GM23338 (cell line): Measurements from ENCODE around the gene FMNL1. TPM values are rescaled to one million over a fixed set of nuclear protein-coding genes. Genes with fewer than 3 reads are reported as not detected.

Source experiments
- ATAC-seq: fragments of 200-7000 bp; cut with Tn5 transposase; 3 replicates; pipeline ENCODE4 v1.9.1; 2020
- DNase-seq: peaks from one replicate; pipeline ENCODE4 v3.0.0-alpha.2; 2015; ENCODE audit warnings: low spot score
- H2AFZ ChIP-seq: fragments of 200-600 bp; sonication (generic); 2 replicates; pipeline ENCODE4 v1.8.0; 2016; ENCODE audit warnings: antibody characterized with exemption, mild to moderate bottlenecking, moderate library complexity
- H3F3A ChIP-seq: fragments of 200-600 bp; sonication (generic); replicated peaks from 2 replicates; pipeline ENCODE4 v1.8.0; 2017; ENCODE audit warnings: antibody characterized with exemption, mixed run types, low read depth
- H3K27ac ChIP-seq: fragments of 200-600 bp; sonication (generic); 2 replicates; pipeline ENCODE4 v1.6.1; 2016; ENCODE audit warnings: low read depth
- H3K27me3 ChIP-seq: fragments of 200-600 bp; sonication (generic); 2 replicates; pipeline ENCODE4 v1.8.0; 2016; ENCODE audit warnings: mild to moderate bottlenecking, mixed run types, moderate library complexity; ENCODE audit not compliant: insufficient read depth
- H3K36me3 ChIP-seq: fragments of 200-600 bp; sonication (generic); 2 replicates; pipeline ENCODE4 v1.8.0; 2016; ENCODE audit warnings: mild to moderate bottlenecking; ENCODE audit not compliant: insufficient read depth
- H3K4me1 ChIP-seq: fragments of 200-600 bp; sonication (generic); 2 replicates; pipeline ENCODE4 v1.8.0; 2016; ENCODE audit warnings: mild to moderate bottlenecking, moderate library complexity; ENCODE audit not compliant: insufficient read depth
- H3K4me2 ChIP-seq: fragments of 200-600 bp; sonication (generic); 2 replicates; pipeline ENCODE4 v1.7.1; 2017; ENCODE audit warnings: mixed run types
- H3K4me3 ChIP-seq: fragments of 200-600 bp; sonication (generic); 2 replicates; pipeline ENCODE4 v1.6.1; 2016; ENCODE audit warnings: mixed run types
- H3K79me2 ChIP-seq: fragments of 200-600 bp; sonication (generic); replicated peaks from 2 replicates; pipeline ENCODE4 v1.8.0; 2017; ENCODE audit warnings: mild to moderate bottlenecking; ENCODE audit not compliant: insufficient read depth
- H3K9me2 ChIP-seq: fragments of 200-600 bp; sonication (generic); 2 replicates; pipeline ENCODE4 v1.8.0; 2017; ENCODE audit not compliant: insufficient read depth
- H4K20me1 ChIP-seq: fragments of 200-600 bp; sonication (generic); replicated peaks from 2 replicates; pipeline ENCODE4 v1.8.0; 2017; ENCODE audit warnings: mild to moderate bottlenecking; ENCODE audit not compliant: insufficient read depth
- H3K27ac Mint-ChIP-seq: 2 replicates; pipeline ENCODE4 v1.8.0; 2020; ENCODE audit warnings: inconsistent platforms, mild to moderate bottlenecking, moderate library complexity, mixed read lengths
- H3K27me3 Mint-ChIP-seq: 3 replicates; pipeline ENCODE4 v1.8.0; 2022; ENCODE audit warnings: low read depth, mild to moderate bottlenecking, moderate library complexity, mixed read lengths, inconsistent platforms; ENCODE audit not compliant: insufficient read depth, poor library complexity
- H3K36me3 Mint-ChIP-seq: 3 replicates; pipeline ENCODE4 v1.8.0; 2021; ENCODE audit warnings: low read depth, mild to moderate bottlenecking, inconsistent platforms, moderate library complexity, mixed read lengths
- H3K4me1 Mint-ChIP-seq: 3 replicates; pipeline ENCODE4 v1.8.0; 2020; ENCODE audit warnings: mild to moderate bottlenecking, inconsistent platforms, mixed read lengths
- H3K4me3 Mint-ChIP-seq: 3 replicates; pipeline ENCODE4 v1.8.0; 2021; ENCODE audit warnings: moderate library complexity, mild to moderate bottlenecking, inconsistent platforms, mixed read lengths
- H3K9me3 Mint-ChIP-seq: 3 replicates; pipeline ENCODE4 v1.8.0; 2020; ENCODE audit warnings: moderate library complexity, mild to moderate bottlenecking, inconsistent platforms, mixed read lengths
- CREB1 ChIP-seq: fragments of 250-450 bp; sonication (Bioruptor Pico); IDR thresholded peaks from 2 replicates; pipeline ENCODE4 v1.5.0; 2020; ENCODE audit warnings: low read depth, mild to moderate bottlenecking, moderate library complexity
- CTCF ChIP-seq, 2 experiments: fragments of 200-600 bp in 1 of 2; sonication (generic) in 1 of 2; conservative IDR thresholded peaks; 2 replicates each; pipeline versions ENCODE4 v1.5.1 to v1.6.1; 2016 to 2017; ENCODE audit warnings: antibody characterized with exemption in 2 of 2, low read depth in 2 of 2, mild to moderate bottlenecking in 2 of 2, moderate library complexity in 1 of 2
- ETS1 ChIP-seq: IDR thresholded peaks from 2 replicates; pipeline ENCODE4 v1.6.1; 2016; ENCODE audit warnings: antibody characterized with exemption
- EZH2phosphoT487 ChIP-seq: fragments of 200-600 bp; sonication (generic); IDR thresholded peaks from one replicate; pipeline ENCODE4 v1.8.1; 2018; ENCODE audit warnings: antibody characterized with exemption; ENCODE audit not compliant: unreplicated experiment
- ZNF462 ChIP-seq: fragments of 250-450 bp; sonication (Bioruptor Pico); IDR thresholded peaks from 2 replicates; pipeline ENCODE4 v1.5.0; 2020; ENCODE audit warnings: mild to moderate bottlenecking, moderate library complexity
- polyA plus RNA-seq: library from polyadenylated mRNA; unstranded; fragments of >200 nt; fragmentation: Nextera tagmentation; extraction: Ambion mirVana; gene quantifications from 2 replicates; pipeline ENCODE4 v1.2.1, GENCODE V29; 2016
- total RNA-seq: library from RNA; depleted of rRNA; stranded (reverse); fragments of >200 nt; shearing (Covaris generic); gene quantifications from 2 replicates; pipeline ENCODE4 v1.2.3, GENCODE V29; 2014

Gene FMNL1
- total and polyA plus RNA-seq, 2 experiments from 2014 or later, result 6.6 to 9.3 TPM

- H3K9me2 ChIP-seq, result no peaks in the 10 kb centered on the region
- H3K4me1 ChIP-seq, result no peaks in the 10 kb centered on the region
- no peaks in the 10 kb centered on the region for H3K36me3 ChIP-seq
- no peak for TF ChIP-seq CTCF (conservative IDR thresholded peaks at IDR 0.05; ENCODE audit: low read depth in 2 of 2)
- no peak for TF ChIP-seq EZH2phosphoT487
- no peak for TF ChIP-seq ETS1
- no peak for TF ChIP-seq ZNF462
- TF ChIP-seq CREB1 (CRISPR knock-in tag), result no peak
- H3K4me3 ChIP-seq, result no peak overlapping the region
- ATAC-seq (no peak), DNase-seq (no peak)
- peaks cover 7% of the 10 kb centered on the region; the same call in 1 of the 2 replicates for H3F3A ChIP-seq
- no peaks in the 10 kb centered on the region for H4K20me1 ChIP-seq
- Mint-ChIP-seq H3K36me3 (peaks cover 21% of the 10 kb centered on the region), H3K4me3 (no peak overlapping the region), H3K27me3 (peaks cover 3% of the 10 kb centered on the region), H3K4me1 (peaks cover 9% of the 10 kb centered on the region; the same call in 2 of the 3 replicates), H3K27ac (no peak overlapping the region), H3K9me3 (no peaks in the 10 kb centered on the region)
- no peaks in the 10 kb centered on the region for H3K79me2 ChIP-seq
- H3K27me3 ChIP-seq, result no peaks in the 10 kb centered on the region
- no peak overlapping the region for H3K27ac ChIP-seq
- no peak overlapping the region for H3K4me2 ChIP-seq
- no peak overlapping the region for H2AFZ ChIP-seq
These were observed 58.2 kb downstream of the FMNL1 start for GRCh38 chr17:45279898-45280297.
